PFSK-1 (cell line): ENCODE data around the gene SEZ6.

ENCODE experiments used
- POLR2AphosphoS5 ChIP-seq: IDR thresholded peaks from 2 replicates; pipeline ENCODE4 v1.6.1; 2012; ENCODE audit warnings: low read depth, mild to moderate bottlenecking, control low read depth, low read length, moderate library complexity
- TAF1 ChIP-seq: IDR thresholded peaks from 2 replicates; pipeline ENCODE4 v1.6.1; 2012; ENCODE audit warnings: low read length, control low read depth, borderline replicate concordance; ENCODE audit not compliant: insufficient read depth

DNA sequence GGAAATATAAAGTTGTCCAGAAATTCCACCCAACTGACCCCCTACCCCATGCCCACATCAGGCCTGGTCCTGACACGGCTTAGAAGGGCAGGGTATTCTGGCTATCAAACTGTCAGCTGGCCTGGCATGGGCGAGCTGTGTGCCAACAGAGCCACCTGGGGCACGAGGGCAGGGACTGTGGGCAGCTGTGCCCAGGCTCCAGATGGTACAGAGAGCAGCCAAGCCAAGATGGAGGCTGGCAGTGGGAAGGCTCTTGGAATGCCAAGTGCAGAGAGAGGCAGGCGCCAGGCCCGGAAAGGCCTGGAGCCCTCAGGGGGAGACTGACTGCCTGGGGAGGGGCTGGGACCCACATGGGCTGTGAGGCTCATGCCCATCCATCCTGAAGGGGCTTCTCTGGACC, 30.2 kb downstream of the SEZ6 start:
- TF ChIP-seq POLR2AphosphoS5, result no peak
- no peak for TF ChIP-seq TAF1
